ENCODE data around the gene PHF5A.
"Not testable (repeated sequence)": the region's sequence is repeated elsewhere in the genome, so short reads cannot be mapped to it uniquely, and the experiment has no call there.

The PHF5A gene

DNA sequence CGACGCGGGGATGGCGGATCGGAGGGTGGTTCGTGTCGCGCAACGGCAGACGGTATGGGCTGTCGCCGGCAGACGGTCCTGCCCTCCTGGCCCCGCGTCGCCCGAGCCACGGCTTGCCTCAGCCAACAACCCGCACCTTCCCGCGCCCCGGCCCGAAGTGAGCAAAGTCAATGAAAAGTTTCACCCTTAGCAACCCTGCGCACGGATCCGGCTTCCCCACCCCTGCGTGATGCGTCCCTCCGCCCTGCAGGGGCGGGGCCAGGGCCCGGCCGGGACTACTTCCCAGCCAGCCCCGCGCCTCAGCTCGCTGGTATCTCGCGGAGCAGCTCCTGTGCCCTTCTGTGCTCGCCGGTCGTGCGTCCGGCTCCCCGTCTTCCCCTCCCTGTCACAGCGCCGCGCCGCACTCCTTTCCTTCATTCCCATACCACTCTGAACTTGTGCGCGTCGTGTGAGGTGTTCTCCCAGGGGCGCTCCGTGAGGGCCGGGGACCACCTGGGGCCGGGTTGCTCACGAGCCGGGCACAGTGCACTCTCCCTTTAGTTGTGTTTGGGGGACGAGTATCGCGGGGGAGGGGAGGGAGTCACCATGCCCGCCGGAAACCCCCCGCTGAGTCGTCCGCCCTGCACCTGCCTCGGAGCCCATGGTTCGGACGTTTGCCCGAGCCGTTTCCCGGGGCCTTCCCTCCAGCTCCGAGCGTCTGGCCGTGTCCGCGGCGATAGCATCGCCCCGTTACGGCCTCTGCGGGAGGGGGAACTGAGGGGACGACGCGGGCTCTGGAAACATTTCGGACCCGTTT, 21.7 kb downstream of the PHF5A start, which contains the start of gene TOB2:
Gene TOB2 (minus strand): TSS at position 163 of the 796 bp plus-strand sequence. CDS start 9,456 bp downstream, outside the sequence.
- peak; percentile 82 to 92 (median 88) for DNase-seq

- DNase-seq: no peak
Observed at GRCh38 chr22:41446057-41446501, 22.4 kb downstream of the PHF5A start.

- no peak for DNase-seq
Observed at GRCh38 chr22:41445129-41446056, 23.1 kb downstream of the PHF5A start.

DNA sequence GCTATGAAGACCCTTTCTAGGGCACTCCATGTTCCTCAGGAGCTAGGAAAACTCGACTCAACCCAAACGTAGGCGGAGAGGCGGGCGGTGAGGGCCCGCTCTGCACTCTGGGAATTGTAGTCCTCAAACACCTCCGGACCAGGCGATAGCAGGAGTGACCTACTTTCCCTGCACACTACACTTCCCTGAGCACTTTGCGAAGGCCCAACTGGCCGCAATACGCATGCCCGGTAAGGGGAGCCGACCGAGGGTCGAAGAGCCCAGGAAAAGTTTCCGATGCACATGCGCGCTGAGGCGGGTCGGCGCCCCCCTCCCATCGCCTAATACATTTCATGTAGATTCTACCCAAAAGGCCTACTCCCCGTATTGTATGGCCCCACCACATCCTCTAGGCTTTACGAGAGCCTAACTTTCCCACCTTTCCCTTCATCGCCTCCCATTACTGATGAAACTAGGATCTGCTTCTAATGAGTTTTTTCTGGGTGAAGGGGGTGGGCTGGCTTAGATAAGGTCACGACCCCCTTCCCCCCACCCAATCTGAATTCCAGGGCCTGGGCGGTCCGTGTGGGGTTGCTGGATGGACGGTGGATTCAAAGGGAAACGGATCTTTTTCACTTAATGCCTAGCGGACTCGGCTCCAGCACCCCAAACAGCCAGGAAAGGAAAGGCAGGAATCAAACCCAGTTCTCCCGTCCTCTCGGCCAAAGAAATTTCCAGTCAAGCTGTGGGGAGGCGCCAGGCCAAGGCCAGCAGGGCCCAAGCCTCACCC, 23.9 kb downstream of the PHF5A start:
- peak; percentile 51 to 62 (median 56) for DNase-seq

- no peak for DNase-seq
Observed at GRCh38 chr22:41442240-41442792, 26.2 kb downstream of the PHF5A start.

DNA sequence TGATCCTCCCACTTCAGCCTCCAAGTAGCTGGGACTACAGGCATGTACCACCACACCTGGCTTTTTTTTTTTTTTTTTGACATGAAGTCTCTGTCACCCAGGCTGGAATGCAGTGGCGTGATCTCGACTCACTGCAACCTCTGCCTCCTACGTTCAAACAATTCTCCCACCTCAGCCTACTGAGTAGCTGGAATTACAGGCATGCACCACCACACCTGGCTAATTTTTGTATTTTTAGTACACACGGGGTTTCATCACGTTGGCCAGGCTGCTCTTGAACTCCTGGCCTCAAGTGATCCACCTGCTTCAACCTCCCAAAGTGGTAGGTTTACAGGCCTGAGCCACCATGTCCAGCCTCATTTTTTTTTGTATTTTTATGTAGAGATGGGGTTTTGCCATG, 28.0 kb downstream of the PHF5A start:
- DNase-seq: not testable (repeated sequence)

GRCh38 chr22:41437198-41437597, 31.3 kb downstream of the PHF5A start:
- DNase-seq: no peak

DNA sequence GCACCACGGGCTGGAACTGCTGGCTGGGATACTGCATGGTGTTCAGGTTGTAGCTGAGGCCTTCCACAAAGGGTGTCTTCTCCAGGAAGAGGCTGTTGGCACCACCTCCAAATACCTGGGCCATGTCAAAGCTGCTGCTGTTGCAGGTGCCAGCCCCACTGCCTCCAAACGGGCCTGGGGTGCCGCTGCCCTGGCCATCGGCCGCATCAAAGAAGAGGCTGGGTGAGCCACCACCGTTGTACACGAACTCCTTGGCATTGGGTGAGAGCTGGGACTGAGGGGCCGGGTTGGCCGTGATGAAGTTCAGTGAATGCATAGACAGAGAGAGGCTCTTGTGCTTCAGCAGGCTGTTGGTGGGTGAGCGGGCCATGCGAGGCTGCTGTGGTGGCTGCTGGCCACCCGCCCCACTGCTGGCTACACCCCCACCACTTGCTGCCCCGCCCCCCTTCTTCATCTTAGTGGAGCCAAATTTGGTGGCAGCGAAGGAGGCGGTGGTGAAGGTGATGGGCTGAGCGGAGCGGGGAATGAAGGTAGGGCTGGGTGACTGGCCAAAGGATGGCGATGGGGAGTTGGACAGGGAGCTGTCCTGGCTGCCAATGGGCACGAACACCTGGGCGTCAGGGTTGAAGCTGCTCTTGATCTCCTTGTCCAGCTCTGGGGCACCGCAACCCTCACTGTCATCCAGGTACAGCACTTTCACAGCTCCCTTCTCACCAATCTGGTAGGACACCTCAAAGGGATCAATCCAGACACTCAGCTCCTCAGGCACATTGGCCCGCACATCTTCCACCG, 32.0 kb downstream of the PHF5A start:
- no peak for DNase-seq

DNA sequence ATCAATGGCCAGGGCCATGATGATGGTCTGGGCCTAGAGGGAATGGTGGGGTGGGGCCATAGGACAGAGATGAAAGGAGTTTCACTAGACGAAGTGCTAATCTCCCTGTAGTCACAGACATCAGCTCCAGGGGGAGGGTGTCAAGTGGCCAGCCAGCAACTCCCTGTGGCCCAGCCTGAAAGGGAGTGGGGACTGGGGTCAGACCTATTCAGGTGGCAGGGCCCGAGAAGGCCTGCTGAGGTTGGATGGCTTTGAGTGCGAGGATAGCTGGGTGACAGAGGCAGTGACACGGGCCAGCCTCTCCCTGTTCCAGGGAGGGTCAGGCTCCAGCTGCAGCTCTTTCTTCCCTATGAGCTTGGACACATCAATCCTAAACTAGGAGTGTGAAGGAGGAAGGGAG, 32.9 kb downstream of the PHF5A start:
- no peak for DNase-seq

DNA sequence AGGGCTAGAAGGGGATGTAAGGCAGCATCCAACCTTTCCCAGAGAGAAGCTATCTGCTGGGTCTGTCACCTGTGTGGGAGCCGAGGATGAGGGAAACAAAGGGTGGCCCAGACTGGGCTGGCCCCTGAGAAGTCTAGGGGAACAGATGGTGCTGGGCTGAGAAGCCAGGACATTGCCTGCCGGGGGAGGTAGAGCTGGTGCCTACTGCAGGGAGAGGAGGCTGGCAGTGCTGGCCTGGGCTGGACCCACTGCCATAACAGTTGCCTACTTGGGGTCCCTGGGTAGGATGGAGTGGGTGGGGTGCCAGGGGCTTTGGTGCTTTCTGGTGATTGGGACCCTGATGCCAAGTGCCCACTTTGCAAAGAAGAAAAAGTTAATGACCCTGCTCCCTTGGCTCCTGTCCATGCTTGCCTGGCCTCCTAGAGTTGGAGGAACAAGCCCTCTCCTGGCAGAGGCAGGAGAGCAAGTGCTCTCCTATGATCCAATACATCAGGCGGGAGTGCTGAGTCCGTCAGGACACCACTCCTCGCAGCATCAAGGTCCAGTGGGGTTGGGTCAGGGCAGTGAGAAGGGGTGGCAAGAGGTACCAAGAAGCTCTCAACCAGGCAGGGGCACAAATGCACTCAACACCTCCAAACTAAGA, 34.0 kb downstream of the PHF5A start:
- DNase-seq: not testable (repeated sequence)

DNA sequence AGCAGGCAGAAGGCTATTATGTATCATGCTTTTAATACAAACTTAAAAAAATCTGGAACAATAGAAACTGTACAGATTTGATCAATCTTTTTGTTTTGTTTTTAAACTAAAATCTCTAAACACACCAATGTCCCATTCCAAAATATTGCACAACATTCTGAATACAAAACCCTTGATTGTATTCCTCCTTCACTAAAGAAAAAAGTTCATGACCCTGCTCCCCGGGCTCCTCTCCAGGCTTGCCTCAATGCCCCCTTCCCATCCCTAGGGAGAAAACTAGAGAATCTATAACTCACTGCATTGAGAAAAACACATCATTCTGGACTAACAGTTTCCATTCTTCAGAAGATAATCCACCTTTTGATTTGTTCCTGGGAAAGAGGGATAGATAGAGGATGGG, 35.0 kb downstream of the PHF5A start:
- DNase-seq: not testable (repeated sequence)

DNA sequence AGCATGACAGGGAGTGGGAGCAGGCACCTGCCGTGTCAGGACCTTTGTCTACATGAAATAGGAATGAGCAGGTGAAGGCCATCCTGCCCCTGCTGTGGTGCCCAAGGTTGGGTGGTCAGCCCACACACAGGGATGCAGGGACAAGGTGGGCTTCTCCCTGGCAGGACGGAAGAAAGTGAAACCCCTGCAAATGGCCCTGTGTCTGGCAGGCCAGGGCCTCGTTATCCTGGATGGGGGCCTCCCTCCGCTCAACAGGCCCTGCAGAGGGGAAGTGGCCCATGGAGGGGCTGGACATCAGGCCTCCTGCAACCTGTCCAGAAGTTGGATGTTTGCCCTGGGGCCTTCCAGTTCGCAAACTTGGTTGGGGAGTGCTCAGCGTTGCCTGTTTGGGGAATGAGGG, 36.8 kb downstream of the PHF5A start:
- DNase-seq: no peak

GRCh38 chr22:41429951-41430332, 38.5 kb downstream of the PHF5A start:
- DNase-seq: no peak

- no peak for DNase-seq
Observed at GRCh38 chr22:41429232-41429950, 39.1 kb downstream of the PHF5A start.

GRCh38 chr22:41425660-41426365, 42.7 kb downstream of the PHF5A start:
- no peak for DNase-seq

DNA sequence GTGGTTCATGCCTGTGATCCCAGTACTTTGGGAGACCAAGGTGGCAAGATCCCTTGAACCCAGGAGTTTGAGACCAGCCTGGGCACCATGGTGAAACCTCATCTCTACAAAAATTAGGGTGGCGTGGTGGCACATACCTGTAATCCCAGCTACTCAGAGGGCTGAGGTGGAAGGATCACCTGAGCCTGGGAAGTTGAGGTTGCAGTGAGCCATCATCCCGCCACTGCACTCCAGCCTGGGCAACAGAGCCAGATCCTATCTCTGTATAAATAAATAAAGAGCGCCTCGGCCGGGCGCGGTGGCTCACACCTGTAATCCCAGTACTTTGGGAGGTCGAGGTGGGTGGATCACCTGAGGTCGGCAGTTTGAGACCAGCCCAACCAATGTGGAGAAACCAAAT, 49.8 kb downstream of the PHF5A start:
- DNase-seq: no peak

DNA sequence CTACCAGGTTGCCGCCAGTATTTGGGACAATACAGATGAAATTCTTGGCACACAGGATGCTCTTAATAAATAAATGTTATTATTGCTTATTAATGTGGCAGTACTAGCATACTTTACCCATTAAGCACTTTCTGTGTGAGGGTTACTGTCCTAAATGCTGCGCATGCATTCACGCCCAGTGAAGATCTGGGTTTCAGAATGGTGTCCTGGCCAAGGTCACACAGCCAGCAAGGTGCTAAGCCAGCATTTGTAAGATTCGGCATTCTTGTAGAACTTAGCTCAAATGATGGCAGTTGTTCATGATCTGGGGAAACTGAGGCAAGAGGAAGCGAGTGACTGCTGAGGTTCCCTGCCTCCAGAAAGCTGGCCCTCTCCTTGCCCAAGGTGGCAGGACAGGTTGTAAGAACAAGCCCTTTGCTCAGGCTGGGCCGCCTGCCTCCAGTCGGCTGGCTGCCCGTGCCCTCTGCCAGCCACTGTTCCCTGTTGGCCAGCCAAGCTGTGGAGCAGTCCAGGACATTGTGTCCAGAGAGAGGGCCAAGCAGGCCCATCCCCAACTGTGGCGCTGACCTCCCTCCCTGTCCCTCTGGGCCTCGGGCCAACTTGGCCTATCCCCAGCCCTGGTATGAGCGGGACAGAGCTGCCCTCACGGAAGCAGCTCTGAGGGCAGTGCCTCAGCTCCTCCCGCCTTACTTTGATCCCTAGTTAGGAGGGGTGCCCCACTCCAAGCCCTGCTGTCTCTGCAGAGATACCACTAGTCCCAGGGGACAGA, 50.7 kb downstream of the PHF5A start:
- DNase-seq: no peak

DNA sequence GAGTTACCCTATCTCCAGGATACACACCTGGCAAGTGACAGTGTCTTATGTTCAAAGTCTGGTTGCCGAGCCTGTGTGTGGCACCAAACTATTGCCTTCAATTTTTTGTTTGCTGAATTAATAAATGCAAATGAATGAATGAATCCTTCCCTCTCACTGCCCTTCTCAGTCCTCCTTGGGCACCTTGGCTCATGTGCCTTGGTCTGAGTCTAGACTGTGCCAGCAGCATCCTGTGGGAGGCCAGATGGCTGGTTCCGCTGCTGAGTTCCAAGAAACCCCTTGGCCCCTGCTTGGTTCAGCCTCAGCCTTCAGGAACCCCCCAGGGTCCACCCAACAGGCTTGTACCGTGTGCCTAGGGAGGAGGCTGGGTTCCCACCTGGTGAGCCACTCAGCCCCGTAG, 52.9 kb downstream of the PHF5A start:
- no peak for DNase-seq
